GM12892 (cell line): ENCODE results near the gene OR8B3.

Experiments
- POLR2A ChIP-seq: IDR thresholded peaks from 2 replicates; pipeline ENCODE4 v1.6.1; 2011; ENCODE audit warnings: low read depth, low read length, control low read depth
- TAF1 ChIP-seq: IDR thresholded peaks from 2 replicates; pipeline ENCODE4 v1.6.1; 2011; ENCODE audit warnings: low read depth, mild to moderate bottlenecking, control low read depth, low read length, borderline replicate concordance

- no peak for TF ChIP-seq POLR2A
- no peak for TF ChIP-seq TAF1
Observed at GRCh38 chr11:124442442-124442841, 43.6 kb upstream of the OR8B3 start.
